Activated T-cell treated with anti-CD3 and anti-CD28 coated beads, Interleukin-2, amount 50 U/mL, for 24 hours (primary cell): ENCODE data around the gene RELL2.
"Not testable (repeated sequence)": the region's sequence is repeated elsewhere in the genome, so short reads cannot be mapped to it uniquely, and the experiment has no call there.

Experiments used
- DNase-seq: peaks from one replicate; pipeline ENCODE4 v3.0.0-alpha.2; 2020
- H3K27ac Mint-ChIP-seq: 2 replicates; pipeline ENCODE4 v1.8.0; 2020; ENCODE audit warnings: mild to moderate bottlenecking, mixed read lengths
- H3K27me3 Mint-ChIP-seq: 2 replicates; pipeline ENCODE4 v1.8.0; 2020; ENCODE audit warnings: mixed read lengths
- H3K36me3 Mint-ChIP-seq: 2 replicates; pipeline ENCODE4 v1.8.0; 2020; ENCODE audit warnings: low read depth, mixed read lengths
- H3K4me1 Mint-ChIP-seq: 2 replicates; pipeline ENCODE4 v1.8.0; 2020; ENCODE audit warnings: low read depth, mixed read lengths
- H3K4me3 Mint-ChIP-seq: 2 replicates; pipeline ENCODE4 v1.8.0; 2020; ENCODE audit warnings: mild to moderate bottlenecking, moderate library complexity, mixed read lengths
- H3K9me3 Mint-ChIP-seq: 2 replicates; pipeline ENCODE4 v1.8.0; 2020; ENCODE audit warnings: mixed read lengths

RELL2 gene

DNA sequence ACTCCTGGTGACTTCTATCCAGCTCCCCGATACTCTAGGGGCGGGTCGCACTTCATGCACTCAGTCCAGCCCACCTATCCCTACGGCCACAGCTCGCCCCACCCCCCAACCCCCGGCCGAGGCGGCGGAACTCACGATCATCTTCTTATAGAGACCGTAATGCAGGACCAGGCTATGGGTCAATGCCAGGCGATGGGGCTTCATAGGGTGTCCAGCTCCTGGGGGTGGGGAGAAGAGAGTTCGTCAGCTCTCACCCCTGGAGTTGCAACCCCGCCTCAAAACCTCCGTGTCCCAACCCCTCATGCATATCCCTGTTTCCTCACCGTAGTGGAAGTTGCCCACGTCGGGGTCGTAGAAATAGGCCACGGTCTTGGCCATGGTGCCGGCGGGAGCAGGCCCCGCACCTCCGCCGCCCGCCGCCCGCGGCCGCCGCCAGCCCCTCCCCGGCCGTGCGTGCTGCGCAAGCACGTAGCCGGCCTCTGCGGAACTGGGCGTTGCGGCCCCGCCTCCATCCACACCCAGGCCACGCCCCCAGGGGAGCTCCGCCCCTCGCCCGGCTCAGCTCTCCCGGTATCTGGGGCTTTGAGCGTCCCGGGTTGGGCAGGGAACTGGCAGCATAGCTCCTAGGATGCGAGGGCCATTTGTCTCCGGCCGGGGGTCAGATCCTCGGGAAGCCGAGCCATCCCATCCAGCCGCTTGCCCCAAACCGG, at the start of gene RELL2, which contains the start of gene HDAC3:
TSS of gene RELL2 (plus strand) at position 585 of the 710 bp plus-strand sequence. CDS start 1,229 bp downstream, outside the sequence.
TSS of gene HDAC3 (minus strand) at position 437 of the 710 bp plus-strand sequence. CDS start at position 378, 59 bp downstream.
- no peaks in the 10 kb centered on the region for H3K27me3 Mint-ChIP-seq
- peaks cover 56% of the 10 kb centered on the region for H3K4me1 Mint-ChIP-seq
- DNase-seq = peak; percentile 99

GRCh38 chr5:141590127-141590526, 46.7 kb upstream of the RELL2 start:
- Mint-ChIP-seq H3K27ac (peak overlapping the region; percentile 14), H3K36me3 (peaks cover 84% of the 10 kb centered on the region), H3K4me3 (no peak overlapping the region), H3K27me3 (no peaks in the 10 kb centered on the region), H3K9me3 (no peaks in the 10 kb centered on the region), H3K4me1 (peaks cover 51% of the 10 kb centered on the region)
- DNase-seq = no peak

More for the DNA sequence above, at the start of gene RELL2, which contains the start of gene HDAC3:
- Mint-ChIP-seq H3K27ac (peak within 1 kb of the TSS; percentile 97), H3K4me3 (peak within 1 kb of the TSS; percentile 93), H3K36me3 (peaks cover 84% of the 10 kb centered on the region), H3K9me3 (no peaks in the 10 kb centered on the region)

GRCh38 chr5:141596867-141597266, 39.9 kb upstream of the RELL2 start:
- Mint-ChIP-seq H3K9me3 (no peaks in the 10 kb centered on the region), H3K27ac (peak overlapping the region; percentile 70), H3K27me3 (no peaks in the 10 kb centered on the region), H3K4me1 (peaks cover 78% of the 10 kb centered on the region), H3K36me3 (peaks cover 67% of the 10 kb centered on the region), H3K4me3 (no peak overlapping the region)
- no peak for DNase-seq

DNA sequence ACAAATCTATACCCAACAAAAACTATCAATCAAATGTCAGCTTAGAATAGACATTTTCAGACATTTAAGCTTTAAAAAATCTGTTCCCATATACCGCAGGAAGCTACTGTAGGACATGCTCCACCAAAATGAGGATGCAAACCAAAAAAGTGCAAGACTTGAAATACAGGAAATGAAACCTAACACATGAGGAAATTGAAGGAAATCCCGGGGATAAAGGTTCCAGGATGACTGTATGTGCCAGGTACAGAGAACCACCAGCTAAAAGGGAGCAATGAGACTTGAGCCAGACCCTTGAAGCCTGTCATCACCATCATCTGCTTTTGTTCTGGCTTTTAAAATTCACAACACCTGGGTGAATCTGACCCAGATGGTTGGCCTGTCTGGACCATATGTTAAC, 39.4 kb upstream of the RELL2 start:
- Mint-ChIP-seq H3K27ac (peak overlapping the region; percentile 70), H3K36me3 (peaks cover 65% of the 10 kb centered on the region), H3K4me1 (peaks cover 79% of the 10 kb centered on the region), H3K9me3 (no peaks in the 10 kb centered on the region), H3K27me3 (no peaks in the 10 kb centered on the region), H3K4me3 (no peak overlapping the region)
- no peak for DNase-seq

DNA sequence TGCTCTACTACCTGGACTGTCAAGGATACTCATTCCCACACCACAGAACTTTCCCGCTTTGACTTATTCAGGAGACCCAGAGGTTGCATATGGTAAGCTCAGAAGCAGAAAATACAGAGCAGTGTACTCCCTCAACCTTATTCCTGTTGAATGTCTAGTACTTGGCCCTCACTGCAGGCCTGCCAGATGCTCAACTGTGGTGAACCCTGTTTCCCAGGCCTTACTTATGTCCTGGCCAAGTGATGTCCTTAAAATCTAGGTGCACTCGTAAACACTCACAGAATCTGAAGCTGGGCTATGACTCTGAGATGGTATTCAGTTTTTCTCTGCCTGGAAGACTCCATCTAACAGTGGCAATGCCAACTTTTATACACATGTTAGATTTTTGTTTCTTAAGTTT, 39.0 kb upstream of the RELL2 start:
- DNase-seq = no peak
- Mint-ChIP-seq H3K9me3 (no peaks in the 10 kb centered on the region), H3K27ac (peak overlapping the region; percentile 70), H3K4me1 (peaks cover 79% of the 10 kb centered on the region), H3K36me3 (peaks cover 65% of the 10 kb centered on the region), H3K27me3 (no peaks in the 10 kb centered on the region), H3K4me3 (no peak overlapping the region)

DNA sequence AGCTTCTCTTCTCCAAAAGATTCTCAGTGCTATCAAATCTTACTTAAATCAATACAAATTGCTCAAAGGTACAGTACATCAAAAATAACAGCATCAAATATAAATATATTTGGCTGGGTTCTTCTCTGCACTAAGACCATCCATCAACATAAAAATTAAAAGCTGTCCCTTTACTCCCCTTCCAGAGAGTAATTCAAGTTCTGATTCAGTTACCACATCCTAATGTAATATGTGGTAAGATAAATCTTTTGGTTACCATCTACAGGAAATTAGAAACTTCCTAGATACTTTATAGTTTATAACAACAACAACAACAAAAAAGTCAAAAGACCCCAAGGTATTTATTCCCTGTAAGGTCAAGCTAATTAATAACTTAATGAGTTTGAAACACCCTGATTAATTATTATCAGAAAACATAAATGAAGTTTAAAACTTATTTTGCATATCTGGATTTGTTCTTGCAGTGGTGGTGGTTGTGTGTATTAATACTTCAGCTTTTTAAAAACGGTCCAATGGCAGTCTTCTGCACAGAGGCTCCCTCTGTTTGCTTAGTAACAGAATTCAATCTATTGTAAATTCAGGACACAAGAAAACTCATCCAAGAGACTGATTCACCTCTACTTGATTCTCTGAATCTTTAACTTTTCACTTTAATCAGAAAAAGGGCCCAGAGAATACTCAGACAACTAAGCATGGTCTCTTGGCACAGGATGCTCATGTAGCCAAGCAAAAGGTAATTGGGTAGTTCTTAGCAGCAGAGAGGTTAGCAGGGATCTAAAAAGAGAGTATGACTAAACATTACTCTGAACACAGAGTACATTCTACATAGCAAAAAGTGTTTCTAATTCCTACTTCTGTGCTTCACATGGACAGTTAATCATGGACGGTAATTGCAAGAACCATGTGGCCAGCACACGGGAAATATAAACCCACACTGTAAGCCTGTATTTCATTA, 38.1 kb upstream of the RELL2 start:
- Mint-ChIP-seq H3K4me1 (peaks cover 82% of the 10 kb centered on the region), H3K27me3 (no peaks in the 10 kb centered on the region), H3K9me3 (no peaks in the 10 kb centered on the region), H3K36me3 (peaks cover 61% of the 10 kb centered on the region), H3K27ac (peak overlapping the region; percentile 86), H3K4me3 (no peak overlapping the region)
- no peak for DNase-seq

DNA sequence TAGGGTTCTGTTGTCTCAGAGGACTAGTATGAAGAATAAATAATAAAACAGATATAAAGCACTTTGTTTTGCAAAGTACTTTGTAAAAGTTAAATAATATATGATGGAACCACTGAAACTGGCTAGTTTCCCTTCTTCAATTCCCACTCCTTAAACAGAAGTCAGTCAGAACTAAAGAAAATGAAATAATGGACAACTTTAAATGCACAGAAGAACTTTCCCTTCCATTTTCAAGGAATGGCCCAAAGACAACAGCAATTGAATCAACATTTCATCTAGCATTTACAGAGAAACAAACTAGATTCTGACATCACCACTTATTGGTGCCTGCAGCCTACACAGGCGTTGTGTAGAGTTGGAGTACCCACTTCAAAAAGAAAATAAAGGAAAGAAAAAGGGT, 34.2 kb upstream of the RELL2 start:
- DNase-seq = no peak
- no peaks in the 10 kb centered on the region for H3K9me3 Mint-ChIP-seq
- H3K4me1 Mint-ChIP-seq = peaks cover 95% of the 10 kb centered on the region
- no peaks in the 10 kb centered on the region for H3K27me3 Mint-ChIP-seq
- H3K36me3 Mint-ChIP-seq = peaks cover 45% of the 10 kb centered on the region
- peak overlapping the region; percentile 4 for H3K4me3 Mint-ChIP-seq
- peak overlapping the region; percentile 85 for H3K27ac Mint-ChIP-seq

- peak overlapping the region; percentile 61 for H3K4me3 Mint-ChIP-seq
- H3K27ac Mint-ChIP-seq = peak overlapping the region; percentile 92
- no peaks in the 10 kb centered on the region for H3K9me3 Mint-ChIP-seq
- H3K27me3 Mint-ChIP-seq = no peaks in the 10 kb centered on the region
- DNase-seq = no peak
- peaks cover 50% of the 10 kb centered on the region for H3K36me3 Mint-ChIP-seq
- peaks cover 96% of the 10 kb centered on the region for H3K4me1 Mint-ChIP-seq
Measured at GRCh38 chr5:141603923-141604717, 32.7 kb upstream of the RELL2 start.

DNA sequence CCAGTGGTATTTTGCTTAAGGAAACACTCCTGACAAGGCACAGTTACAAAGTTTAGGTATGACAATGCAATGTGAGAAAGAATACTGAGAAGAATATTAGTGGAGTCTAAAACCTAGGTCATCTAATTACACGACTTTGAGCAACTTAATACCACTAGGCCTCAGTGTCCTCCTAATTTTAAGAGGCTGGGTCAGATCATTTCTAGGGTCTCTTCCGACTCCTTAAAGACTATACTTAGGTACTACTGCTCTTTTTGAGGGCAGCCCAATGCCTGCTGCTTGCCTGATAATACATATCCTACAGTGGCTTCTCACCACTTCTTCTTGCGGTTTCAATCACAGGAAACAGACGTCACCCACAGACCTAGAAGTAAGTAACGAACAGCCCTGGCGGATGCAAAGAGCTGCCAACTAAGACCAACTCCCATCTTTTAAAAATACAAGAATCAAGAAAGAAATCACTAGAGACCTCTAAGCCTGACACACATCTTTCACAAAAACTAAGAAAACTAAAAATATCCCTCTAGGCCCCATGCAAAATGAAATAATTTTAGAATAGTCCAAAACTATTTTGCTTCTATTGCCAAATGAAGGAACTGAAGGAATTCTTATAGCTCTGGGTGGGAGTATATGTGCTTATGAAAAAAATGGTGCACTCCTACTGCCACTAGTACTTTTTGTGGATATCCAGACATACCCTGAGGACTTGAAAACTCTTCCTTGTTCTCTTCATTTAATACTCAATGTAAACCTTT, 31.1 kb upstream of the RELL2 start:
- Mint-ChIP-seq H3K9me3 (no peaks in the 10 kb centered on the region), H3K36me3 (peaks cover 51% of the 10 kb centered on the region), H3K27me3 (no peaks in the 10 kb centered on the region), H3K4me1 (peaks cover 92% of the 10 kb centered on the region), H3K4me3 (peak overlapping the region; percentile 71), H3K27ac (peak overlapping the region; percentile 96)
- peak; percentile 52 for DNase-seq

DNA sequence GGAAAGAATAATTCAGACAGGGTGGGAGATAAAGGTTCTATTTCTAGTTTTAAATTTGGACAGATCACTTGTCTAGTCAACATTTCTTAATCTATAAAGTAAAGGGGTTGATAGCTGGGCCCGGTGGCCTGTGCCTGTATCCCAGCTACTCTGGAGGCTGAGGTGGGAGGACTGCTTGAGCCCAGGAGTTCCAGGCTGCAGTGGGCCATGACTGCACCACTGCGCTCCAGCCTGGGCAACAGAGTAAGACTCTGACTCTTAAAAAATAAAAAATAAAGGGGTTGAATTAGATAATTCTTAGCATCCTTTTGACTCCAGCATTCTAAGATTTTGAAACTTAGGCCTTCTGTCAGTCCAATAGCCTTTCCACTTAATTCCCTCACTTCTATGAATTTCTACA, 28.8 kb upstream of the RELL2 start:
- no peaks in the 10 kb centered on the region for H3K9me3 Mint-ChIP-seq
- peaks cover 90% of the 10 kb centered on the region for H3K4me1 Mint-ChIP-seq
- no peak for DNase-seq
- peaks cover 60% of the 10 kb centered on the region for H3K36me3 Mint-ChIP-seq
- no peaks in the 10 kb centered on the region for H3K27me3 Mint-ChIP-seq
- peak overlapping the region; percentile 96 for H3K27ac Mint-ChIP-seq
- H3K4me3 Mint-ChIP-seq = peak overlapping the region; percentile 19

DNA sequence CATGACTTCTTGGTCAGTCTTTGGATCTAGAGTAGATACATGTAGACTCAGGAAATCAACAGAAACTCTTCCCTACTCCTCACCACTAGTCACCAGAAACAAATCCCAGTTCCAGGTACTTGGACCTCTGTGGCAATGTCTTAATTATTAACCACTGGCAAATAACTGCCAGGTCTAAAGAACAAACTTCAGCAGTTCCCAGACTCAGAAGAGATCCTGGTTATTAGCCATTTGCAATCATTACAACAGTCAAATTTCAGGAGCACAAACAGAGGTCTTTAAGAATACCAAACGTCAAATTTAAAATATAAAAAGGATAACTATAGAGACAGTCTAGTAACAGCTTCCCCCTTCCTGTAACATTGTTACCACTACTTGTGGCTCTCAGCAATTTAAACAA, 28.2 kb upstream of the RELL2 start:
- H3K4me3 Mint-ChIP-seq = no peak overlapping the region
- no peaks in the 10 kb centered on the region for H3K9me3 Mint-ChIP-seq
- peaks cover 63% of the 10 kb centered on the region for H3K36me3 Mint-ChIP-seq
- H3K27me3 Mint-ChIP-seq = no peaks in the 10 kb centered on the region
- peak overlapping the region; percentile 96 for H3K27ac Mint-ChIP-seq
- peaks cover 89% of the 10 kb centered on the region for H3K4me1 Mint-ChIP-seq
- DNase-seq = no peak

DNA sequence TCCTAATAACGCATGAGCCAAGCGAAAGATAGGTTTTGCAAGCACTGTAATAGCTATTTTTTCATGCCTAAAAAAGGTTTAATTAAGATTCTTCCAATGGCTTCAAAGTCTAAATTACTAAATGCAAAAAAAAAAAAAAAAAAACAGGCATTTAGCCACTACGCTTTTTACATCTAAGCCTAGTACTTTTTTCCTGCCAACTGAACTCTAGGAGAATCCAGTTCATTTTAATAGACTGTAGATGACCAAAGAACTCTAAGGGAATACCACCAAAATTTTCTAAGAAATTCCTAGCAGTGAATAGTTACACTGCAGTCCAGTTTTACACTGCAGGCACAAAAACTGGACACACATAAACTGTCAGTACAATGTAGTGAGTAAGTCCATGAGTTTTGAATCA, 27.8 kb upstream of the RELL2 start:
- Mint-ChIP-seq H3K27ac (peak overlapping the region; percentile 96), H3K9me3 (no peaks in the 10 kb centered on the region), H3K36me3 (peaks cover 66% of the 10 kb centered on the region), H3K4me3 (no peak overlapping the region), H3K4me1 (peaks cover 88% of the 10 kb centered on the region), H3K27me3 (no peaks in the 10 kb centered on the region)
- DNase-seq = no peak

GRCh38 chr5:141609921-141610320, 26.9 kb upstream of the RELL2 start:
- not testable (repeated sequence) for H3K27me3 Mint-ChIP-seq, H3K4me3 Mint-ChIP-seq, DNase-seq, H3K9me3 Mint-ChIP-seq
- peaks cover 88% of the 10 kb centered on the region for H3K4me1 Mint-ChIP-seq
- peaks cover 71% of the 10 kb centered on the region for H3K36me3 Mint-ChIP-seq
- H3K27ac Mint-ChIP-seq = peak overlapping the region; percentile 96
